ENCODE results near the gene AIMP2. TPM values are rescaled to one million over a fixed set of nuclear protein-coding genes. Genes with fewer than 3 reads are reported as not detected.
"Not testable (repeated sequence)": the region's sequence is repeated elsewhere in the genome, so short reads cannot be mapped to it uniquely, and the experiment has no call there.

AIMP2 gene
- 10 to 100 TPM; 11.2 to 21.6 (median 16.5) TPM for polyA plus RNA-seq (ENCODE audit: insufficient read depth in 1 of 5, insufficient read length in 5 of 5, low replicate concordance in 1 of 5)
- long read RNA-seq, donor 1, transcript AIMP2-201 (4 exons, 1,225 nt), result major isoform, 13 of 20 reads
- long read RNA-seq, donor 1, partial matches to known transcripts, result 5 of 20 reads
- long read RNA-seq, donor 1, other reads (novel, unspliced or antisense), result 0 of 20 reads
- long read RNA-seq, donor 2, transcript AIMP2-201 (4 exons, 1,225 nt), result major isoform, 6 of 33 reads
- long read RNA-seq, donor 2, partial matches to known transcripts, result 26 of 33 reads
- long read RNA-seq, donor 2, other reads (novel, unspliced or antisense), result 0 of 33 reads
- long read RNA-seq, donor 3, transcript AIMP2-201 (4 exons, 1,225 nt), result major isoform, 11 of 54 reads
- long read RNA-seq, donor 3, partial matches to known transcripts, result 33 of 54 reads
- long read RNA-seq, donor 3, other reads (novel, unspliced or antisense), result 9 of 54 reads
- long read RNA-seq, donor 4, transcript AIMP2-201 (4 exons, 1,225 nt), result major isoform, 5 of 111 reads
- long read RNA-seq, donor 4, partial matches to known transcripts, result 97 of 111 reads
- long read RNA-seq, donor 4, other reads (novel, unspliced or antisense), result 9 of 111 reads
- long read RNA-seq, donor 5, transcript AIMP2-201 (4 exons, 1,225 nt), result major isoform, 16 of 234 reads
- long read RNA-seq, donor 5, partial matches to known transcripts, result 208 of 234 reads
- long read RNA-seq, donor 5, other reads (novel, unspliced or antisense), result 9 of 234 reads
- long read RNA-seq, donor 6, transcript AIMP2-201 (4 exons, 1,225 nt), result major isoform, 18 of 18 reads
- long read RNA-seq, donor 6, partial matches to known transcripts, result 0 of 18 reads
- long read RNA-seq, donor 6, other reads (novel, unspliced or antisense), result 0 of 18 reads
- long read RNA-seq, donor 7, transcript AIMP2-201 (4 exons, 1,225 nt), result major isoform, 12 of 14 reads
- long read RNA-seq, donor 7, partial matches to known transcripts, result 0 of 14 reads
- long read RNA-seq, donor 7, other reads (novel, unspliced or antisense), result 0 of 14 reads
- long read RNA-seq, donor 8, partial matches to known transcripts, result 21 of 26 reads
- long read RNA-seq, donor 8, other reads (novel, unspliced or antisense), result 0 of 26 reads

- peak; percentile 96 to 97 for DNase-seq
Measured at GRCh38 chr7:6008668-6009611, at the start of gene AIMP2, which contains the start of gene PMS2. TSS of gene AIMP2 (plus strand) at chr7:6009272. CDS start at chr7:6009364, 92 bp downstream. TSS of gene PMS2 (minus strand) at chr7:6009049. CDS start at chr7:6009019, 30 bp downstream.

GRCh38 chr7:5963205-5963604 lies 45.9 kb upstream of the AIMP2 start:
- not testable (repeated sequence) for DNase-seq

GRCh38 chr7:5963810-5964209 lies 45.3 kb upstream of the AIMP2 start:
- DNase-seq, result not testable (repeated sequence)

GRCh38 chr7:5970347-5970911 lies 38.6 kb upstream of the AIMP2 start, which contains the start of gene RSPH10B:
TSS of gene RSPH10B (minus strand) at chr7:5970689. CDS start at chr7:5967116, 3,573 bp downstream.
- DNase-seq, result not testable (repeated sequence)

GRCh38 chr7:5973580-5973979 lies 35.5 kb upstream of the AIMP2 start:
- not testable (repeated sequence) for DNase-seq

- not testable (repeated sequence) for DNase-seq
Measured at GRCh38 chr7:5979680-5980314, 29.3 kb upstream of the AIMP2 start.

GRCh38 chr7:5987061-5987460 lies 22.0 kb upstream of the AIMP2 start:
- not testable (repeated sequence) for DNase-seq

GRCh38 chr7:5997210-5997808 lies 11.8 kb upstream of the AIMP2 start:
- DNase-seq, result peak; percentile 41 to 59

- no peak for DNase-seq
Measured at GRCh38 chr7:6007386-6007785, 1.7 kb upstream of the AIMP2 start.

- DNase-seq, result not testable (repeated sequence)
Measured at GRCh38 chr7:6007835-6008590, 1.1 kb upstream of the AIMP2 start.

- not testable (repeated sequence) for DNase-seq
Measured at GRCh38 chr7:6010370-6010769, 1.3 kb downstream of the AIMP2 start.

GRCh38 chr7:6011541-6011940 lies 2.5 kb downstream of the AIMP2 start:
- DNase-seq, result no peak

- DNase-seq, result no peak
Measured at GRCh38 chr7:6012355-6013104, 3.5 kb downstream of the AIMP2 start.

- DNase-seq, result peak in 1 of 2 donors; percentile 18
Measured at GRCh38 chr7:6015917-6016652, 7.0 kb downstream of the AIMP2 start.

GRCh38 chr7:6016653-6016966 lies 7.5 kb downstream of the AIMP2 start:
- no peak for DNase-seq

- DNase-seq, result no peak
Measured at GRCh38 chr7:6020371-6021286, 11.6 kb downstream of the AIMP2 start.
